ENCODE data around the gene RNH1. TPM values are rescaled to one million over a fixed set of nuclear protein-coding genes. Genes with fewer than 3 reads are reported as not detected.

Gene RNH1
- total RNA-seq, 1 experiment from 2014 or later, result 60.0 TPM

- DNase-seq, result peak; percentile 22
- no peak overlapping the region for H3K9ac ChIP-seq (ENCODE audit: extremely low read depth, insufficient read length, low read length)
- no peak overlapping the region for H3K4me3 Mint-ChIP-seq
These were observed 7.6 kb downstream of the RNH1 start for GRCh38 chr11:499201-500076.

More at GRCh38 chr11:499201-500076, 7.6 kb downstream of the RNH1 start:
- Histone ChIP-seq H3K4me1 (ENCODE audit: insufficient read depth, low read length) (no peaks in the 10 kb centered on the region), H3K9me3 (ENCODE audit: control insufficient read depth, low read depth, low read length) (no peaks in the 10 kb centered on the region), H2BK120ac (ENCODE audit: low read depth, low read length, poor library complexity, severe bottlenecking) (no peak overlapping the region), H2AK5ac (ENCODE audit: insufficient read length, low read length) (no peak overlapping the region), H3K4me2 (ENCODE audit: insufficient read depth, insufficient read length, low read length) (no peak overlapping the region), H3K23me2 (ENCODE audit: insufficient read length, low read depth, low read length, poor library complexity, severe bottlenecking) (no peaks in the 10 kb centered on the region), H3K79me2 (ENCODE audit: insufficient read depth, low read length) (no peaks in the 10 kb centered on the region), H3K56ac (ENCODE audit: insufficient read length, low read depth, low read length) (no peak overlapping the region), H3K27ac (ENCODE audit: insufficient read length, low read depth, low read length) (no peak overlapping the region), H4K5ac (ENCODE audit: insufficient read length, low read depth, low read length) (no peak overlapping the region), H4K8ac (replicated peaks; ENCODE audit: insufficient read length, low read depth, low read length) (no peak overlapping the region), H3K27me3 (ENCODE audit: insufficient read depth, low read length) (no peaks in the 10 kb centered on the region), H3K79me1 (ENCODE audit: insufficient read depth, low read depth, low read length, poor library complexity, severe bottlenecking) (no peaks in the 10 kb centered on the region), H2BK20ac (ENCODE audit: low read depth, low read length, poor library complexity, severe bottlenecking) (no peak overlapping the region), H2BK15ac (ENCODE audit: low read depth, low read length) (no peak overlapping the region), H2BK12ac (ENCODE audit: insufficient read length, low read depth, low read length) (no peak overlapping the region), H3K23ac (ENCODE audit: insufficient read length, low read depth, low read length) (no peak overlapping the region), H4K20me1 (ENCODE audit: control insufficient read depth, insufficient read depth, insufficient read length) (no peaks in the 10 kb centered on the region), H3K4ac (ENCODE audit: low read depth, low read length) (no peak overlapping the region), H4K91ac (ENCODE audit: insufficient read length, low read depth, low read length) (no peak overlapping the region), H2AFZ (ENCODE audit: low read length) (no peak overlapping the region), H2BK5ac (ENCODE audit: insufficient read length, low read length) (no peak overlapping the region), H3K18ac (ENCODE audit: insufficient read length, low read depth, low read length) (no peak overlapping the region), H3K14ac (ENCODE audit: insufficient read depth, low read length) (no peak overlapping the region), H3T11ph (ENCODE audit: low read length) (no peak overlapping the region)
- TF ChIP-seq, protein P1, sequence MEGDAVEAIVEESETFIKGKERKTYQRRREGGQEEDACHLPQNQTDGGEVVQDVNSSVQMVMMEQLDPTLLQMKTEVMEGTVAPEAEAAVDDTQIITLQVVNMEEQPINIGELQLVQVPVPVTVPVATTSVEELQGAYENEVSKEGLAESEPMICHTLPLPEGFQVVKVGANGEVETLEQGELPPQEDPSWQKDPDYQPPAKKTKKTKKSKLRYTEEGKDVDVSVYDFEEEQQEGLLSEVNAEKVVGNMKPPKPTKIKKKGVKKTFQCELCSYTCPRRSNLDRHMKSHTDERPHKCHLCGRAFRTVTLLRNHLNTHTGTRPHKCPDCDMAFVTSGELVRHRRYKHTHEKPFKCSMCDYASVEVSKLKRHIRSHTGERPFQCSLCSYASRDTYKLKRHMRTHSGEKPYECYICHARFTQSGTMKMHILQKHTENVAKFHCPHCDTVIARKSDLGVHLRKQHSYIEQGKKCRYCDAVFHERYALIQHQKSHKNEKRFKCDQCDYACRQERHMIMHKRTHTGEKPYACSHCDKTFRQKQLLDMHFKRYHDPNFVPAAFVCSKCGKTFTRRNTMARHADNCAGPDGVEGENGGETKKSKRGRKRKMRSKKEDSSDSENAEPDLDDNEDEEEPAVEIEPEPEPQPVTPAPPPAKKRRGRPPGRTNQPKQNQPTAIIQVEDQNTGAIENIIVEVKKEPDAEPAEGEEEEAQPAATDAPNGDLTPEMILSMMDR (conservative IDR thresholded peaks at IDR 0.05), result no peak
- WGBS (ENCODE audit: extremely low coverage, insufficient read length, low lambda C conversion rate), result no CpG with 5 or more reads among the region's 24 CpGs
- H3K27ac Mint-ChIP-seq, result 0 out of 7 replicates have a peak overlapping the region, but pooled peaks of 1 of the 3 experiments have one; percentile 44
- H3K9me3 Mint-ChIP-seq, result peaks cover 12% of the 10 kb centered on the region in 2 experiments
- H3K36me3 Mint-ChIP-seq (ENCODE audit: insufficient read depth in 1 of 3, low read depth in 3 of 3), result peaks cover 40 to 71% (median 60%) of the 10 kb centered on the region in 3 experiments
- no peaks in the 10 kb centered on the region for H3K4me1 Mint-ChIP-seq
- peaks cover 4% of the 10 kb centered on the region; the same call in 1 of the 2 replicates for H3K27me3 Mint-ChIP-seq (ENCODE audit: low read depth)
